T-helper 9 cell (primary cell): ENCODE data around the gene ABCE1.
"Not testable (repeated sequence)": the region's sequence is repeated elsewhere in the genome, so short reads cannot be mapped to it uniquely, and the experiment has no call there.

Source experiments
- DNase-seq: peaks from one replicate; pipeline ENCODE4 v3.0.0-alpha.2; 2020

The ABCE1 gene

DNA sequence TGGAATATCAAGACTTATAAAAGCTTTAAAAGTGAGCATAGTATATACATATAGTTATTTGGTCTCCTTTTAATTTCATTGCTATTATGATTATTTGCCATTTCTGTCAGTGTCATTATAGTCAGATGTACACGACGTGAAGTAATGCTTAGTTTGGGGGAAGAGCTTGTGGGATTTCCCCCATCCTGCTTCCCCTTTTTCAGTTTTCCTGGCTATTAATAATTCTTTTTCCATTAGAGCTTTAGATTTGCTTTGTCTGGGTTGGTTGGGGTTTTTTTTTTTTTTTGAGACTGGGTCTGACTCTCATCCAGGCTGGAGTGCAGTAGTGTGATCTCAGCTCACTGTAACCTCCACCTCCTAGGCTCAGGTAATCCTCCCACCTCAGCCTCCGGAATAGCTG is 5.4 kb downstream of the ABCE1 start:
- no peak for DNase-seq

- no peak for DNase-seq
These were observed 9.0 kb downstream of the ABCE1 start for GRCh38 chr4:145107126-145107525.

DNA sequence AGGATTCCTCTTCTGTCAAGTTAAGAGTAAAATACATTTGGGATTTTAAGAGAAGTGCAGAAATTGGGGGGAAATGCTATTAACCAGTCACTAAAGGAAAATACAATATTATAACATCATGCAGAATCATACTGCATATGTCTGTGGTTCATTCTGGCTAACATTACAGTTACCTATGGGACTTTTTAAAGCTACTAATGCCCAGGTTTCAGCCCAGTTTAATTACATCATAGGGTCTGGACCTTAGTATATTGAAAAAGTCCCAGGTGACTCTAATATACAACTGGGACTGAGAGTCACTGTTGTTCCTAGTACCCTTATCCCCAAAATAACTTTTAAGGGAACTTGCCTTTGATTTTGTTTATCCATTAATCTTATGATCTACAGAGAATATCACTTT is 10.0 kb downstream of the ABCE1 start:
- DNase-seq = no peak

DNA sequence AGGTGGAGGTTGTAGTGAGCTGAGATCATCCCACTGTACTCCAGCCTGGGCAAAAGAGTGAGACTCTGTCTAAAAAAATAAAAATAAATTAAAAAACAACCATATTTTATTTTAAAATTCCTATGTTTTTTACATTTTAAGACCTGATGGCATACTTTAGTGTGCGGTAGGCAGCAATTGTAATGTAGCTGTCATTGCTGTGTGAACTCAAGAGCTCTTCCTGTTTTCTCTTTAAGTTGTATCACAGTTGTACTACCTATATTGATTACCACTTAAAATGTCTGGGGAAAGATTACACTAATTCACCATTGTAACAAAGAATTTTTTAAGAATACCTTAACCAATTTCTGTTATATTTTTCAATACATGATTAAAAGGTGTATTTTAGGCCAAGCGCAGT is 27.3 kb downstream of the ABCE1 start:
- DNase-seq = no peak

- no peak for DNase-seq
These were observed 32.0 kb downstream of the ABCE1 start for GRCh38 chr4:145130130-145130529.

DNA sequence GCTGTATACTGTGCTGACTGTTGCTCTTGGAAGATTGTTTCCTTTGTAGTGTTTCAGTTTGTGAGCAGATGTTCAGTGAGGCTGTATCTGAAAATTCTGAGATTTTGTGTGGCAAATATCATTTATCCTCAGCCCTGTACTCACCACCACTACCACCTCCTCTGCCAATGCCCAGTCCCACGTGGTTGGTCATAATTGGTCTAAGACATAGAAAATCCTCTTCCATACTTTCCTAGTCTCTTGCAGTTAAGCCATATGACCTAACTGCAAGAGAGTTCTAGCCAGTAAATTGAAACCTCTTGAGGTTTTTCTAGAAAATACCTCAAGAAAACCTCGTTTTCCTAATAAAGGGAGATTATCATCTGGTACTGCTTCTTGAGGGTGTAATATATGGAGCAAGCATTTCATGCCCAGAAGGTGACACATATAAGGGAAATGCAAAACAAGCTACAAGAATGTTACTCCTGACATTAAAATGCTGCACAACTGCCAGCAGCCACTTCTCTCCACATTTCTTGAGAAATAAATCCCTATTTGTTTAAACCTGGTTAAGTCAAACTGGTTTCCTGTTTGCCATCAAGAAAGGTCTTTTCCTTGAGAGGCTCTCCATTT is 32.8 kb downstream of the ABCE1 start:
- DNase-seq = no peak

DNA sequence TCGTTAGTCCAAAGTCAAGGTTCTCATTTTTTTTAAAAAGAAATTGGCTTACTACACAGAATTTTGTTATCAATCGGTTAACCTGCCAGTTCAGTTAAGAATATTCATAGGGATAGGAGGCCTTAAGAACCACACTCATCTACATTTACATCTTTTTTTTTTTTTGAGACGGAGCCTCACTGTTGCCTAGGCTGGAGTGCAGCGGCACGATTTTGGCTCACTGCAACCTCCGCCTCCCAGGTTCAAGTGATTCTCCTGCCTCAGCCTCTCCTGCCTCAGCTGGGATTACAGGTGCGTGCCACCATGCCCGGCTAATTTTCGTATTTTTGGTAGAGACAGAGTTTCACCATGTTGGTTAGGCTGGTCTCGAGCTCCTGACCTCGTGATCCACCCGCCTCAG is 33.7 kb downstream of the ABCE1 start:
- no peak for DNase-seq

DNA sequence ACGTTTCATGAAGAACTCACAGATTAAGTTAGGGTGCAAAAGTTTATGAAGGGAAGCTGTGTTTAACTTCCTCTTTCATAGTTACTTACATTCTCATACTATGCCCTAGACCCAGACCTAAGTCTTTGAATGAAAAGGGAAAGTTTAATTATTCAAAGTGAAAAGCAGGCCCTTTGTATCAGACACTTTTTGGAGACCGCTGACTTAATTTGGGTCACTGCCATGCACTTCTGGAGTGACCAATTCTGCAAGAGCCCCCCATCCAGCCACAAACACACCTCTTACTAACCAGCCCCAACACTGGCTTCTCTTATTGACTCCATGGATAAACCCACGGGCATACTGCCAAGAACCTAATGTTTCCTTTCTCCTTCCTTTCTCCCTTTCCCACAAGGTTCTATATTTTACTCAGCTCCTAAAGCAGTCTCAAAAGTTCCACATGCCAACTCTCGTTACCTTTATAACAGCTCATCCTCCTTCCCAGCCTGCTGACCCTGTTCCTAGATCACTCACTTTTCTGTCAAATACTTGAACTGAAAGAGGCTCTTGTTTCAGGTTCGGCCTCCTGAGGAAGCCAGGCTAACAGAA is 34.5 kb downstream of the ABCE1 start:
- DNase-seq = no peak

DNA sequence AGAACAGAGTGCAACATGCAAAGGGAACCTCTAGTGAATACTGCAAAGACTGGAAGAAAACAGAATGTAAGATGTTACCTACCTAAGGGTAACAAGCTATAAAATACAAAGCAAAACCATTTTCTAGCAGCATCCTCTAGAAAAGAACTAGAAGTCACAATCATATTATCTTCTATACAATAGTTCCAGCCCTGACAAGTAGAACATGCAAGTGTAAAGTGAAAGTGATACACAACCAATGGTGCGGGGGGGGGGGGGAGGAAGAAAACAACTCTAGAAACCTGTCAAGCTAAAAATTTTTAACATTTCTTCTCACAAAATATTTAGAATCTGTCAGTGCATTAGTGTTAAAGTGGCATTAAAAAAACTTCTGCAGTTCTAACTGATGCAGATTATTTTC is 38.1 kb downstream of the ABCE1 start:
- DNase-seq = not testable (repeated sequence)

GRCh38 chr4:145148980-145149379 is 50.9 kb downstream of the ABCE1 start:
- no peak for DNase-seq

DNA sequence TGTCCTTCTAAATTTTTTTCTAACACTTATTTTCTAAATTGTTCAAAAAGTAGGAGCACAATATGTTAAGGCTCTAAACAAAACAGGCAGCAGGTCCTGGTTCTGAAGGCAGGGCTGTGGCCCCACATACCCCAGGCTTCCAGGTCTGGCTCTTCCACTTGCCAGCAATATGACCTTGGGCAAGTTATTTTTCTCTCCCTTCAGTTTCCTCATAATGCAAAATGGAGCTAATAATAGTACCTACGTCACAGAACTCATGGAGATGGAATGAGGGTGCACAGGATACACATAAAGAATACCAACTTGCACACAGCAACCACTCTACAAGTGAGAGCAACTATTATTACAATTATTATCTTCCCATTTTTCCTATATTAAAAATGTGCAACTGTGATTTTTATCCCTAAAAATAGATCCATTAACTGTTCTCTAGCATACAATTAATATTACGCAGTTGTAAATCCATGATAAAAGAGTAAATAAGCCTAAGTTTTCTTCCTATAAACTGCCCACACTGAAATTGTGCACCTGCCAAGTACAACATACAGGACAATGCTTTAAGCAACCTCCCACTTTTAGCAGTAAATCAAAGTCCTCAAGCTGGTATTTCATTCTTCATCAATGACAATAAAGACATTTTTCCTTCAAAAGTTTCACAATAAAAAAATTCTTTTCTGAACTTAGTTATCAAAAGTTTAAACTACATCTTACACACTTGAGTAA is 55.2 kb downstream of the ABCE1 start:
- no peak for DNase-seq

DNA sequence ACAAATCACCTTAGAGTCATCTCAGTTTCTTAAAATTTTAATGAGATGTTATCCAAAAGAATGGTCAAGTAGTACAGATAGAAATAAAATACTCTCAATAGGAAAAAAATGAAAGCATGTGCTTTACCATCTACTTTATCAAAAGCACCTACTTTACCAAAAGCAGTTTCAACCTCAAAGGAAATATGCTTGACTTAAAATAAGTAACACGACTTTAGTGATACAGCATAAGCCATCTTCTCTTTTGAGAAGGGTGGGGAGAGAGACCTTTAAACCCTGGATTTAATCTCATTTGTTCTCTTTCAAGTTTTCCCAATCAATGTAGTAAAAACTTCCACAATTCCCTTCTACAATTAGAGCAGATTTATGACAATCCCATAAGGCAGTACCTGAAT is 55.8 kb downstream of the ABCE1 start:
- DNase-seq = no peak

GRCh38 chr4:145154573-145154972 is 56.5 kb downstream of the ABCE1 start:
- DNase-seq = no peak

GRCh38 chr4:145155268-145155870 is 57.3 kb downstream of the ABCE1 start:
- DNase-seq = no peak

GRCh38 chr4:145156986-145157385 is 58.9 kb downstream of the ABCE1 start:
- no peak for DNase-seq

GRCh38 chr4:145161549-145161948 is 63.4 kb downstream of the ABCE1 start:
- DNase-seq = no peak

GRCh38 chr4:145167887-145168286 is 69.8 kb downstream of the ABCE1 start:
- DNase-seq = no peak

DNA sequence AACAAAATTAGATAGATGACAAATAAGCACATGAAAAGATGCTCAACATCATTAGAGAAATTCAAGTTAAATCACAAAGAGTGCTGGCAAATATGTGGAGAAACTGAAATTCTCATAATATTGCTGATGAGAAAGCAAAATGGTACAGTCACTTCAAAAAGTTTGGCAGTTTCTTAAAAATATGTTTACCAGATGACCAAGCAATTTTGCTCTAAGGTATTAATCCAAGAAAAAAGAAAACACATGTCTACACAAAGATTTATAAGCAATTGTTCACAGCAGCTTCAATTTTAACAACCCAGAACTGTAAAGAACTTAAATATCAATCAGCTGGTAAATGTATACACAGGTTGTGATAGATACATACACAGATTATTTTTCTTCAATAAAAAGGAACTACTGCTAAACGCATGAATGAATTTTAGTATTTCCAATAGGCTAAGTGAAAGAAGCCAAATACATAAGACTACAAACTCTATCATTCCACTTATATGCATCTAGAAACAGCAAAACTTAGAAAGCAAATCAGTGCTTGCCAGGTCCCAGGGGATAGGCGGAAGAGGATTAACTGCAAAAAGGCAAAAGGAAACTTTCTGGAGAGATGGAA is 70.6 kb downstream of the ABCE1 start:
- no peak for DNase-seq

DNA sequence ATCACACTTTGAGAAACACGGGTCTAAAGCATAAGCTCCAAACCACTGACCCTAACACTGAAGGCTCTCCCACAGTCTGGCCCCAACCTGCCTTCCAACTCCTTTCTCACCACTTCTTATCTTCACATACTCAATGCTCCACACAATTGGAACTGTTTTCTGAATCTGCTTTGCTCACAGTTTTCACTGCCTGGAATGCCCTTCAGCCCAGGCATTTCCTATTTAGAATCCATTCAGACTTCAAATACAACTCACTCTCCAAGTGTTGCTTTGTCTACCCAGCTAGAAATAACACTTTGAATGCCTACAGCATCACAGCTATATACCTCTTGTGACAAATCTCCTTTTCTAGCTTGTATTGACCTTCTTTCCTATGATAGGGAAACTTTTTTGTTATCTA is 72.1 kb downstream of the ABCE1 start:
- no peak for DNase-seq

DNA sequence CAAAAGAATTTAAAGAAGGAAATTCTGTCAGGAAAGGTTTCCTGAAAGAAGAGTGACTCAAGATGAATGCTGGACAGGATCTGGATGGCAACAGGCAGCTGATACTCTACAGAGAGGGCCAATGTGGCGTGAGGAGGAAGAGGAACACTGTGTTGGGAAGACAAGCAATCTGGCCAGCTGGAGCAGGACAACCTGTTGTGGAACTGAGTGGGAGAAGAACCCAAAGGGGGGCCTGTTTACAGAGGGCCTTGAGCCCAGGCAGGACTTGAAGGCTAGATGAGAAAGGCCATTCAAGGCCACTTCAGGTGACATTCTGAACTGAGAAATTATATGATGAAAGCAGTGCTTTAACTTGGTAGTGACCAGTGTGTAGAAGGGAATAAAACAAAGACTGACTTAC is 73.8 kb downstream of the ABCE1 start:
- DNase-seq = no peak

DNA sequence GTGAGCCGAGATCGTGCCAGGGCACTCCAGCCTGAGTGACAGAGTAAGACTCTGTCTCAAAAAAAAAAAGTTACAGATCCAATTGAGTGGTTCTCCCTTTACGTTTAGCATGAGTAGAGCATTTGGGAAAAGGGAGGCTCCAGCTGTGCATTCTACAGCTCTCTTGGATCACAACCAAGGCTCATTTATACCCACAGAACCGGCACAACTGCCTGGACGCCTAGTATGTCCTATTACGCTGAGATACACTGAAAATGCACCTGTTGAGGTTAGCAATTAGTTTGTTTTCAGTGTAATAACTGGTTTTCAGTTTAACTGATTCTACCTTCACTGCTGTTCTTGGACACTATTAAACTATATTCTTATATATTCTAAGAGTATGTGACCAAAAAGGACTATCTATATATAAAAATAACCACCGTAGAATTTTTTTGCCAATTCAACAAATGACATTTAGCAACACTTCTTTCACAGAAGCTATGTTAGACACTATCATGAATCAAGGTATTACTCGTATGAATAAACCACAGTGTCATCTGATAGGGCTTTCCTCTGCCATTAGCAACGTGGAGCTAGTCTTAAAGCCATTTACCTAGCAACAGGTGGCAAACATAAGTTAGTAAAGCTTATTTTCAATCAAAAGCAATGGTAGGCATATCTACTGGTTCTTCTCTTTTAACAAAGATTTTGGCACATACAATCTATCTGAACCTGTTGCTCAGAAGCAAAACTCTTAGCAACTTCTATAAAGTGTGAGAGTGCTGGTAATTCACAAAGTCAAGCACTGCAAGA is 78.7 kb downstream of the ABCE1 start:
- no peak for DNase-seq

GRCh38 chr4:145177511-145177905 is 79.4 kb downstream of the ABCE1 start:
- DNase-seq = no peak
